ENCODE data around the gene PHLDA1.

- TF ChIP-seq CTCF (IDR thresholded peaks at IDR 0.05) (no peak), POLR2AphosphoS5 (IDR thresholded peaks at IDR 0.05) (no peak), POLR2A (IDR thresholded peaks at IDR 0.05) (no peak)
Observed at GRCh38 chr12:76010732-76011458, 20.7 kb downstream of the PHLDA1 start.

Data from prostate gland (tissue), 2 donors.